Hypothalamus (tissue), 51 donors: ENCODE measurements around the gene NOVA2.
A peak's percentile ranks its signal among the peaks of the same experiment; 100 is the strongest.

Experiments used
- DNase-seq, 51 donors: peaks; one replicate each; lab custom pipeline; 2025; lab: John Stamatoyannopoulos, UW

NOVA2 gene

GRCh38 chr19:45969676-45970075 lies 4.0 kb downstream of the NOVA2 start:
- DNase-seq = no peak

GRCh38 chr19:45968626-45969025 lies 5.0 kb downstream of the NOVA2 start:
- no peak for DNase-seq

DNA sequence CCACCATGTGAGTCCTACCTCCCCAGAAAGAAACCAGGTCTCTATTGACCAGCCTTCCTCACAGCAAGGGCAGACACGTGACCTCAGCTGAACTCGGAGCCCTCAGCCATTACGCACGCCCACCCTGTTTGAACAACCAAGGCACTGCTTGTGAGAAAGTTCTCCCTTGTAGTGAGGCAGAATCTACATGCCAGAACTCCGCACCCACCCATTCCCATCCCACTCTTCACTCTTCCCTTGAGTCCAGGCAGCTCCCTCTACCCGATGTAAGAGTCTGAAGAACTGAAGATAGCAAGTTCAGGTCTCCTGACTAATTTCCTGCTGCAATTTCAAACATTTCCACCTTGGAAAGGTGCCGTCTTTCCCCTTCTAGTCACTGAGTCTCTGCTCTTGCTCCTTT lies 6.4 kb downstream of the NOVA2 start:
- no peak for DNase-seq

- no peak for DNase-seq
Observed at GRCh38 chr19:45962021-45962420, 11.6 kb downstream of the NOVA2 start.

DNA sequence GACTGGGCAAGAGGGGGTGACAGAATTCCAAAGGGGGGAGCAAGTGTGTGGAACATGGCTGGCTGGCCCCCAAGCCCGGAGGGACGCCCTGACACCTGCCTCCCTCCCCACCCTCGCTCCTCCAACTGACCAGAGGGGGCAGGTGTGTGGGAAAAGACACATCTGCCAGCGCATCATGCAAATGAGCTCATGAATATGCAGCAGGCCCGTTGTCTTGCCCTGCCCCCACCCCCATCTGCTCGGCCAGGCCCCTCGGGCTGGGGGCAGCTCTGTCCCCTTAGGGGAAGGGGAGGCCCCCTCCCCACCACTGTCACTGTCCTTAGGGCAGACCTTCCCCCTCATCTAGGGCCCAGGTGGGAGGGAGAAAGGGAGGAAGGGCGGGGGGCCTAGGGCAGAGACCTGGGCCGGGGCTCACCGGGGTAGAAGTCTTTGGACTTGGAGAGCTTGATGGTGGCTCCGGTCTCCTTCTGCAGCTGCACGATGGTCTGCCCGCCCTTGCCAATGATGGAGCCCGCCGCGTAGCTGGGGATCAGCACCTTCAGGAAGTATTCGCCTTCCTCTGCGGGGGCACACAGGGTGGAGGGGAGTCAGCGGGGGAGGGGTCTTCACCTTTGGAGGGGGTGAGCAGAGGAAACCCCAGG lies 12.9 kb downstream of the NOVA2 start:
- DNase-seq = peak in 8 of 51 donors; percentile 8 to 33 (median 12)

DNA sequence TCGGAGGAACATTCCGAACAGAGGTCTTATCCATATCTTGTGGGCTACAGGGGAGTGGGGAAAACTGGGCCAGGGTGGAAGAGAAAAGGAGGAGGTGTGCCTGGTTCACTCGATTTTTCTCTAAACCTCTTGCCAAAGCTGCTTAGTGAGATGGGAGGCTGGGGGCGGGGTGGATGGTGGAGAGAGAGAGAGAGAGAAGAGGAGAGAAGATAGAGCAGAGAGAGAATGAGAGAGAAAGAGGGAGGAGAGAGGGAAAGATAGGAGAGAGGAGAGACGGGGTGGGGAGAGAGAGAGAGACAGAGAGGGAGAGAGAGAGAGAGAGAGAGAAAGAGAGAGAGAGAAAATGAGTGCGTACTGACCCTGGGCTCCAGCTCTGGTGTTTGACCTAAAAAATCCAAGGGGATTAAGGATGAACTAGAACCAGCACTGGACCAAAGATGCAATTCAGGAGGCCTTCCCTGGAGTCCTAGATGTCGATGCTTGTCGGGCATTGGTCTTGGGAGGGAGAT lies 14.1 kb downstream of the NOVA2 start:
- DNase-seq = no peak

GRCh38 chr19:45958769-45959516 lies 14.7 kb downstream of the NOVA2 start:
- DNase-seq = peak in 1 of 51 donors; percentile 53

GRCh38 chr19:45958320-45958719 lies 15.3 kb downstream of the NOVA2 start:
- no peak for DNase-seq

DNA sequence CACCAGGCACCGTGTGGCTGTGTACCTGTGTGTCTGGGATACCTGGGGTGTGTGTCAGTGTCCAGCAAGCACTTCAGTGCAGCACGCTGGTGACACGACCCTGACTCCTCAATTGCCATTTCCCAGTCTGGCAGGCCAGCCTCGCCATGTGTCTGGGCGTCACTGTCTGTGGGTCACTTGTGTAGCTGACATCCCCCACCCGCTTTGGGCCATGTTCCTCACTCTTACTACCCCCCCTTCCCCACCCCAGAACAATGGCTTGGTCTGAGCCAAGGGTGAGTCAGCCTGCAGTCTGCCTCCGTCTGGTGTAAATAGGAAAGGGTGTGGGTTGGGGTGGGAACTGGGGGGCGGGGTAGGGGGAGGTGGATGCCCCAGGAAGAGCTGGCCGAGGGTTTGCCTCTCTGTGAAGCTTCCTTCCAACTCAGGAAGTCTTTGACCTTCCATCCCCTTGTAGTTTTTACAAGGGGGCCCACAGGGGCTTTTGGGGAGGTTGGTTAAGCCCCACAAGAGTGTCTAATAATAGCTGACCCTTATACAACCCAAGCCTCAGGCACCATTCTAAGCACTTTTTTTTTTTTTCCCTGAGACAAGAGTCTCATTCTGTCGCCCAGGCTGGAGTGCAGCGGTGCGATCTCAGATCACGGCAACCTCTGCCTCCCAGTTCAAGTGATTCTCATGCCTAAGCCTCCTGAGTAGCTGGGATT lies 17.6 kb downstream of the NOVA2 start:
- peak in 41 of 51 donors; percentile 7 to 88 (median 60) for DNase-seq

- peak in 19 of 51 donors; percentile 24 to 64 (median 45) for DNase-seq
Observed at GRCh38 chr19:45954156-45954555, 19.5 kb downstream of the NOVA2 start.

DNA sequence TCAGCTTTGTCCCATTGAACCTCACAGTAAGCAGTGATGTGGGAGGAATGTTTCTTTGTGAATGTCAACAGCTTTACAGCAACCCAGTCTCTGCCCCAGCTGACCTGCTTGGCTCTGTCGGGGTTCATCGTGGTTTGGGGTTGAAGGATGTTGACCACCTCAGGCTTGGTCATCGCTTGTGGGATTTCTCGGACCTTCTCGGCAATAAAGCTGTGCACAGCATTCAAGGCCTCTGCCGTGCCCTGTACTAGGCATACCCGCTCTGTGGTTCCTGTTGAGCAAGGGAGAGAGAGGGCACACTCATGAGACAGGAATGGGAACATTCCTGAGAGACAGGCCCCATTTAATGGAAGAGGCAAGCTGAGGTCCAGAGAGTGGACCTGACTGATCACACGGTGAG lies 20.0 kb downstream of the NOVA2 start:
- DNase-seq = no peak

GRCh38 chr19:45952686-45953505 lies 20.8 kb downstream of the NOVA2 start:
- peak in 17 of 51 donors; percentile 8 to 48 (median 26) for DNase-seq

DNA sequence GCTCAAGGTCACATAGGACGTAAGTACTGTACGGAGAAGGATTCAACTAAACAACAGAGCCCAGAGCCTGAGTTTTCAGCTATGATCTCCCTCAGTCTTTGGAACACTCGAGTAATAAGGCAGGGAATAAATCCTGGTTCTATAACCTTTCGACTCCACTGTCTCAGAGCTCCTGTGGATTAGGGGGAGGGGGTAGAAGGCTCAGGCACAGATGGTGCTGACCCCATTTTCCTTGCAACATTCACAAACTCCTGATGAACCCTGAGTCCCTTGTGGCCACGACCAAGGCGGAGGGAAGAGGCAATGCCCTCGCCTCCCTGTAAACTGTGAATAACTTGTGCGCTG lies 21.4 kb downstream of the NOVA2 start:
- peak in 1 of 51 donors; percentile 14 for DNase-seq

DNA sequence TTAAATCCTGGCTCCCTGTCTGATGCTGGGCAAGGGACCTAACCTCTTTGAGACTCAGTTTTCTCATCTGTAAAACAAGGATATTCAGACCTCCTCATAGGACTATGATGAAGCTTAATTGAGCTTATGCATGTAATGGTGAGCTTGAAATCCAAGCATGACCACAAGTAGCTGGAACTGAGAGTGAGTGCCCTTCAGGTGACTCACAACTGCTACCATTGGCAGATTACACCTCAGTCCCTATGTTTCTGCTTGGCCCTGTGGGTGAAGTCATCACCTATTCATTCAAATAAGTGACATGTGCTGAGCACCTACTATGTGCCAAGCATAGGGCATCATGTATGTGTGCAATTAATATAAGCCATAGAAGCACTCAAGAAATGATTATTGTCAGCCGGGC lies 25.7 kb downstream of the NOVA2 start:
- DNase-seq = no peak

GRCh38 chr19:45940515-45940805 lies 33.2 kb downstream of the NOVA2 start:
- DNase-seq = no peak

DNA sequence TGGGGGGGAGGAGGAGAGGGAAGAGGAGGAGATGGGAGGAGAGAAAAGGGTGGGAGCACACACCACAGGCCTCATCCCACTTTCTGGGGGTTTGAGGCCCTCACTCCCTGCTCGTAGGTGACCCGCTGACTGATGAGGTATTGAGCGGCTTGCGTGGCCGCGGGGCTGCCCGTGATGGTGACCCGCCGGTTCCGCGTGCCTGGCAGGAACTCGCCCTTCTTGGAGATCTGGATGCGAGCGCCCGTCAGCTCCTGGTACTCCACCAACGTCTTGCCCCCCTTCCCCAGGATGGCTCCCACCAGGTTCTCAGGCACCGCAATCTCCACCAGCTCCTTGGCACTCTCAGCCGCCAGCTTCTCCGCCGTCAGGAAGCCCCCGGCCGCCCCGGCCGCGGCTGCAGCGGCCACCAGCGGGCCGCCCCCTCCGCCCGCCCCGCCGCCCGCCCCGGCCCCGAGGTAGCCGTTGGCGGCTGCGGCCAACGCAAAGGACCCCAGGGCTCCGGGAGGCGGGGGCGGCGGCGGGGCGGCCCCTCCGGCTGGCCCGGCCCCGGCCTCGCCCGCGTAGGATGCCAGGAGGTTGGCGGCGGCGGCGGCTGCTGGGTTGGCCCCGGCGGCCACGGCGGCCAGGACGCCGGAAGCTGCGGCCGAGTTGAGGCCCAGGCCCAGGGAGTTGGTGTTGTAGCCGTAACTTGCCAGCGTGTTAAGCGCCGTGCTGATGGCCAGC lies 33.7 kb downstream of the NOVA2 start:
- DNase-seq = no peak

- no peak for DNase-seq
Observed at GRCh38 chr19:45938733-45939319, 34.8 kb downstream of the NOVA2 start.

DNA sequence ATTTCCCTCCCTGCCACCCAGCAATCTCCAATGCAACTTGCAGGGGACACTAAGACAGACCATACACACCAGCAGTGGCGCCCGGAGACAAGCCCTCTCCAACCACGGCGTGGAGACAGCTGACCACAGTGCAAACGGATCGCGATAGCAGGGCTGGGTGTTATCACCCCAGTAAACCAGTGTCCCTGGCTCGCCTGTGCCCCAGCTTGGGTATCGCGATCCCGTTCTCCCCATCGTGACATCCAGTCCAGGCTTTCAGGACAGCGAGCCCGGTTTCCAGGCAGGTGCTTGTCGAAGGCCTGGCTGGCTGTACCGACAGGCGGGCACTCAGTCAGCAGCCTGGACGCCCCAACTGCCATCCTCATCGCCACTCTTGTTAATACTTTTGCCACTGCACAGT lies 38.4 kb downstream of the NOVA2 start:
- DNase-seq = no peak

DNA sequence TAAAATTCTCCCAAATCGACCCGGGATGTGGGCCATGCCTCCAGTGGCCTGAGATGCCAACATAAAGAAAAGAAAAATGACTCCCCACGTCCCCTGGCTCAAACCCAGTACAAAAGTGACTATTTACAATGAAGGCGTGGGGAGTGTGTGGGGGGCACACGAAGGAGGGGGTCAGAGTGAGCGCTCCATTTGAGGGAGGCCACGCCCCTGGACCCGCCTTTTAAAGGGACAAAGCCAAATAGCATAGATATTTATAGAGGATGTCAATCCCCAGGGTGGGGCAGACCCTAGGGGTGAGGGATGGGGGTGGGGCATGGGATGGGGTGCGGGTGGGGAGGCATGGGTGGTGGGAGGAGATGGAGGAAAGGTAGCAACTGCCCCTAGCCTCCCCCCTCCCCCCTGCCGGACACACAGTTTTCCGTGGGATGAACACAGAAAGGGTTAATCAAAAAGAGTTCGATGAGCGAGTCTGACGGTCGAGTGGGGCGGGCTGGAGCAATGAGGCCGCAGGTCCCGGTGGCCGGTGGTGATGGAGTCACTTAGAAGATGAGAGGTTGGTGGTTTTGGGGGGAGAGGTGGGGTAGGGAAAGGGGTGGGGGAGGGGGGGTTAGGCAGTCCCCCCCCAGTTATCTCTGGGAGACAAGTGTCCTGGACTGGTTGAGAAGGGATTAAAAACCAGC lies 39.0 kb downstream of the NOVA2 start:
- no peak for DNase-seq
